Stomach (tissue), 4 donors: Measurements from ENCODE around the gene ATP2B3.

Experiments used
- EP300 ChIP-seq: sonication (generic); formaldehyde crosslinking; IDR thresholded peaks from one replicate; pipeline ENCODE4 v1.6.1; 2017; ENCODE audit warnings: antibody characterized with exemption
- TF ChIP-seq, protein P1 (sequence below), 7 experiments: fragments of 450-650 bp in 4 of 7; fragments of 200-600 bp in 3 of 7; sonication (generic) in 3 of 7; IDR thresholded peaks; one replicate each; pipeline ENCODE4 v1.5.1; 2016 to 2019; ENCODE audit warnings: antibody characterized with exemption in 7 of 7, control low read depth in 2 of 7, mild to moderate bottlenecking in 1 of 7

DNA sequence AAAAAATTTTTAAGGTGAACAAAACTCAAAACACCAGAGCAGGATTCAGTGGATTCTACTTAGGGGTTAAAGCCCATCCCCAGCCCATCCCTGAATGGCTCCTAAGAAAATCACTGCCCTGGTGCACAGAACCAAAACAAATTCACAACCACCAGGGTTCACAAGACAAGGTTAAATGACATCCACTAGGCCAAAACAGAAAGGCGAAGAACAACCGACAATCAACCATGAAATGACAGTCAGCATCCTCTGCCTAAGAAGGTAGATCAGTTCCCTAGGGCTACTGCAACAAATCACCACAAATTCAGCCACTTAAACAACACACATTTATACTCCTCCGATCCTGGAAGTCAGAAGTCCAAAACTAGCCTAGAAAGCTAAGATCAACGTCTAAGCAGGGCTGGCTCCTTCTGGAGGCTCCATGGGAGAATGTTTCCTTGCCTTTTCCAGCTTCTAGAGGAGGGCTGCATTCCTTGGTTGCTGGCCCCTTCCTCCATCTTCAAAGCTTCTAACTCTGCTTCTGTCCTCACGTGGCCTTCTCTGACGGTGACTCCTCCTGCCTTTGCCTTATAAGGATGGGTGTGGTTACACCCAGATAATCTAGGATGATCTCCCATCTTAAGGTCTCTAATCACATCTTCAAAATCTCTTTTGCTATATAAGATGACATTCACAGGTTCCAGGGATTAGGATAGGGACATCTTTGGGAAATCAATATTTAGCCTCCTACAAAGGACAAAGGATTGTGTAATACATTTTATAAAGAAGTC is 79.7 kb downstream of the ATP2B3 start:
- TF ChIP-seq EP300, result no peak
- TF ChIP-seq, protein P1, sequence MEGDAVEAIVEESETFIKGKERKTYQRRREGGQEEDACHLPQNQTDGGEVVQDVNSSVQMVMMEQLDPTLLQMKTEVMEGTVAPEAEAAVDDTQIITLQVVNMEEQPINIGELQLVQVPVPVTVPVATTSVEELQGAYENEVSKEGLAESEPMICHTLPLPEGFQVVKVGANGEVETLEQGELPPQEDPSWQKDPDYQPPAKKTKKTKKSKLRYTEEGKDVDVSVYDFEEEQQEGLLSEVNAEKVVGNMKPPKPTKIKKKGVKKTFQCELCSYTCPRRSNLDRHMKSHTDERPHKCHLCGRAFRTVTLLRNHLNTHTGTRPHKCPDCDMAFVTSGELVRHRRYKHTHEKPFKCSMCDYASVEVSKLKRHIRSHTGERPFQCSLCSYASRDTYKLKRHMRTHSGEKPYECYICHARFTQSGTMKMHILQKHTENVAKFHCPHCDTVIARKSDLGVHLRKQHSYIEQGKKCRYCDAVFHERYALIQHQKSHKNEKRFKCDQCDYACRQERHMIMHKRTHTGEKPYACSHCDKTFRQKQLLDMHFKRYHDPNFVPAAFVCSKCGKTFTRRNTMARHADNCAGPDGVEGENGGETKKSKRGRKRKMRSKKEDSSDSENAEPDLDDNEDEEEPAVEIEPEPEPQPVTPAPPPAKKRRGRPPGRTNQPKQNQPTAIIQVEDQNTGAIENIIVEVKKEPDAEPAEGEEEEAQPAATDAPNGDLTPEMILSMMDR (IDR thresholded peaks at IDR 0.05), result no peak
